PFSK-1 (cell line): Measurements from ENCODE around the gene FOXL2NB.

Source experiments
- FOXP2 ChIP-seq: optimal IDR thresholded peaks from 2 replicates; pipeline ENCODE3; 2011; ENCODE audit warnings: borderline replicate concordance, control low read depth, inconsistent platforms; ENCODE audit not compliant: insufficient read depth; ENCODE audit errors: extremely low read length, extremely low read depth
- POLR2AphosphoS5 ChIP-seq: IDR thresholded peaks from 2 replicates; pipeline ENCODE4 v1.6.1; 2012; ENCODE audit warnings: low read depth, mild to moderate bottlenecking, control low read depth, low read length, moderate library complexity
- REST ChIP-seq, 2 experiments: IDR thresholded peaks; 2 replicates each; pipeline versions ENCODE4 v1.6.1 to v1.8.0; 2011 to 2012; ENCODE audit warnings: low read depth in 2 of 2, low read length in 2 of 2, control low read depth in 1 of 2, inconsistent platforms in 1 of 2, mild to moderate bottlenecking in 1 of 2, moderate library complexity in 1 of 2; ENCODE audit not compliant: insufficient read depth in 1 of 2
- SIN3A ChIP-seq: IDR thresholded peaks from 2 replicates; pipeline ENCODE4 v1.6.1; 2012; ENCODE audit warnings: mild to moderate bottlenecking, low read length, moderate library complexity, borderline replicate concordance; ENCODE audit not compliant: insufficient read depth
- TAF1 ChIP-seq: IDR thresholded peaks from 2 replicates; pipeline ENCODE4 v1.6.1; 2012; ENCODE audit warnings: low read length, control low read depth, borderline replicate concordance; ENCODE audit not compliant: insufficient read depth

The FOXL2NB gene

GRCh38 chr3:138901567-138901966 lies 45.5 kb upstream of the FOXL2NB start:
- TF ChIP-seq SIN3A (no peak), POLR2AphosphoS5 (no peak), FOXP2 (no peak), REST (IDR thresholded peaks at IDR 0.05; ENCODE audit: insufficient read depth in 1 of 2, low read depth in 2 of 2, low read length in 2 of 2) (no peak), TAF1 (no peak)

GRCh38 chr3:138902171-138902570 lies 44.8 kb upstream of the FOXL2NB start:
- TF ChIP-seq TAF1 (no peak), FOXP2 (no peak), POLR2AphosphoS5 (no peak), SIN3A (no peak), REST (IDR thresholded peaks at IDR 0.05; ENCODE audit: insufficient read depth in 1 of 2, low read depth in 2 of 2, low read length in 2 of 2) (no peak)

GRCh38 chr3:138907539-138907938 lies 39.5 kb upstream of the FOXL2NB start:
- TF ChIP-seq SIN3A (no peak), POLR2AphosphoS5 (no peak), TAF1 (no peak), FOXP2 (no peak), REST (IDR thresholded peaks at IDR 0.05; ENCODE audit: insufficient read depth in 1 of 2, low read depth in 2 of 2, low read length in 2 of 2) (no peak)

- TF ChIP-seq FOXP2 (no peak), SIN3A (no peak), TAF1 (no peak), REST (IDR thresholded peaks at IDR 0.05; ENCODE audit: insufficient read depth in 1 of 2, low read depth in 2 of 2, low read length in 2 of 2) (no peak), POLR2AphosphoS5 (no peak)
Observed at GRCh38 chr3:138908846-138909245, 38.2 kb upstream of the FOXL2NB start.

GRCh38 chr3:138909904-138910303 lies 37.1 kb upstream of the FOXL2NB start:
- no peak for TF ChIP-seq POLR2AphosphoS5
- TF ChIP-seq REST (IDR thresholded peaks at IDR 0.05; ENCODE audit: insufficient read depth in 1 of 2, low read depth in 2 of 2, low read length in 2 of 2) = no peak
- TF ChIP-seq FOXP2 = no peak
- no peak for TF ChIP-seq SIN3A
- no peak for TF ChIP-seq TAF1
